MM.1S (cell line): ENCODE data around the gene SAP30BP.

Experiments
- EZH2 ChIP-seq: fragments of 300-600 bp; sonication (generic); optimal IDR thresholded peaks from 2 replicates; pipeline ENCODE3; 2017; ENCODE audit warnings: low read depth, mild to moderate bottlenecking, antibody characterized with exemption, low read length, mixed read lengths
- TF ChIP-seq, protein P1 (sequence below): fragments of 300-600 bp; sonication (generic); IDR thresholded peaks from 2 replicates; pipeline ENCODE4 v1.5.1; 2016; ENCODE audit warnings: antibody characterized with exemption, low read length, mixed read lengths

GRCh38 chr17:75624714-75625345 is 42.3 kb upstream of the SAP30BP start:
- TF ChIP-seq, protein P1, sequence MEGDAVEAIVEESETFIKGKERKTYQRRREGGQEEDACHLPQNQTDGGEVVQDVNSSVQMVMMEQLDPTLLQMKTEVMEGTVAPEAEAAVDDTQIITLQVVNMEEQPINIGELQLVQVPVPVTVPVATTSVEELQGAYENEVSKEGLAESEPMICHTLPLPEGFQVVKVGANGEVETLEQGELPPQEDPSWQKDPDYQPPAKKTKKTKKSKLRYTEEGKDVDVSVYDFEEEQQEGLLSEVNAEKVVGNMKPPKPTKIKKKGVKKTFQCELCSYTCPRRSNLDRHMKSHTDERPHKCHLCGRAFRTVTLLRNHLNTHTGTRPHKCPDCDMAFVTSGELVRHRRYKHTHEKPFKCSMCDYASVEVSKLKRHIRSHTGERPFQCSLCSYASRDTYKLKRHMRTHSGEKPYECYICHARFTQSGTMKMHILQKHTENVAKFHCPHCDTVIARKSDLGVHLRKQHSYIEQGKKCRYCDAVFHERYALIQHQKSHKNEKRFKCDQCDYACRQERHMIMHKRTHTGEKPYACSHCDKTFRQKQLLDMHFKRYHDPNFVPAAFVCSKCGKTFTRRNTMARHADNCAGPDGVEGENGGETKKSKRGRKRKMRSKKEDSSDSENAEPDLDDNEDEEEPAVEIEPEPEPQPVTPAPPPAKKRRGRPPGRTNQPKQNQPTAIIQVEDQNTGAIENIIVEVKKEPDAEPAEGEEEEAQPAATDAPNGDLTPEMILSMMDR, result no peak
- TF ChIP-seq EZH2, result no peak
